CD14-positive monocyte (primary cell): Measurements from ENCODE around the gene FOXO6. TPM values are rescaled to one million over a fixed set of nuclear protein-coding genes. Genes with fewer than 3 reads are reported as not detected.

Source experiments
- DNase-seq, 3 donors: peaks; one replicate each; pipeline ENCODE4 v3.0.0-alpha.2; 2011 to 2022
- H2AFZ ChIP-seq: 2 replicates; pipeline ENCODE4 v1.6.0; 2012; ENCODE audit warnings: mild to moderate bottlenecking, low read depth, low read length, inconsistent platforms; ENCODE audit not compliant: insufficient read depth, poor library complexity, severe bottlenecking
- H3K27ac ChIP-seq, 2 donors: 1 replicate in 1 of 2; 2 replicates in 1 of 2; pipeline ENCODE4 v1.5.1; 2012 to 2013; ENCODE audit warnings: low read length in 2 of 2, control low read depth in 1 of 2, inconsistent platforms in 1 of 2, low read depth in 1 of 2, mild to moderate bottlenecking in 1 of 2
- H3K27me3 ChIP-seq, 2 donors: one replicate each; pipeline versions ENCODE4 v1.6.0 to v1.6.1; 2011 to 2013; ENCODE audit warnings: low read length in 2 of 2; ENCODE audit not compliant: control insufficient read depth in 2 of 2, insufficient read depth in 2 of 2
- H3K36me3 ChIP-seq, 2 donors: replicated peaks in 1 of 2; 1 replicate in 1 of 2; 2 replicates in 1 of 2; pipeline versions ENCODE4 v1.5.1 to v1.6.1; 2012 to 2013; ENCODE audit warnings: low read length in 2 of 2, control low read depth in 1 of 2, inconsistent platforms in 1 of 2, mild to moderate bottlenecking in 1 of 2; ENCODE audit not compliant: insufficient read depth in 2 of 2, control insufficient read depth in 1 of 2
- H3K4me1 ChIP-seq, 2 donors: 1 replicate in 1 of 2; 2 replicates in 1 of 2; pipeline versions ENCODE4 v1.5.1 to v1.6.1; 2012 to 2013; ENCODE audit warnings: low read length in 2 of 2, control low read depth in 1 of 2, inconsistent platforms in 1 of 2, mild to moderate bottlenecking in 1 of 2, moderate library complexity in 1 of 2; ENCODE audit not compliant: insufficient read depth in 2 of 2, control insufficient read depth in 1 of 2
- H3K4me2 ChIP-seq: replicated peaks from 2 replicates; pipeline ENCODE3; 2012; ENCODE audit warnings: low read length, moderate library complexity, mild to moderate bottlenecking; ENCODE audit not compliant: poor library complexity, severe bottlenecking; ENCODE audit errors: extremely low read depth
- H3K4me3 ChIP-seq, 3 experiments: fragments of 200-600 bp in 1 of 3; sonication (generic) in 1 of 3; replicated peaks in 1 of 3; 1 replicate in 2 of 3; 2 replicates in 1 of 3; pipeline ENCODE4 v1.5.1; 2011 to 2013; ENCODE audit warnings: low read length in 3 of 3, mild to moderate bottlenecking in 3 of 3, control low read depth in 2 of 3, low read depth in 2 of 3, inconsistent platforms in 1 of 3, moderate library complexity in 1 of 3
- H3K79me2 ChIP-seq: 2 replicates; pipeline ENCODE4 v1.6.0; 2012; ENCODE audit warnings: mild to moderate bottlenecking, control low read depth, inconsistent platforms, low read length, moderate library complexity; ENCODE audit not compliant: insufficient read depth
- H3K9ac ChIP-seq: 2 replicates; pipeline ENCODE4 v1.6.0; 2017; ENCODE audit warnings: low read length, mild to moderate bottlenecking; ENCODE audit not compliant: insufficient read depth, poor library complexity, severe bottlenecking
- H3K9me3 ChIP-seq, 2 donors: replicated peaks in 1 of 2; 1 replicate in 1 of 2; 2 replicates in 1 of 2; pipeline versions ENCODE4 v1.5.1 to v1.6.1; 2012 to 2013; ENCODE audit warnings: low read length in 2 of 2, control low read depth in 1 of 2; ENCODE audit not compliant: control insufficient read depth in 1 of 2, insufficient read depth in 1 of 2
- H4K20me1 ChIP-seq: 2 replicates; pipeline ENCODE4 v1.6.0; 2012; ENCODE audit warnings: mild to moderate bottlenecking, low read length, control low read depth, moderate library complexity; ENCODE audit not compliant: insufficient read depth
- H3K27ac Mint-ChIP-seq, 7 donors: one replicate each; pipeline ENCODE4 v1.8.0; 2020; ENCODE audit warnings: mild to moderate bottlenecking in 7 of 7, mixed read lengths in 7 of 7, moderate library complexity in 6 of 7, inconsistent platforms in 2 of 7
- H3K27me3 Mint-ChIP-seq, 3 donors: one replicate each; pipeline ENCODE4 v1.8.0; 2021 to 2022; ENCODE audit warnings: low read depth in 3 of 3, mild to moderate bottlenecking in 3 of 3, mixed read lengths in 3 of 3, moderate library complexity in 3 of 3, inconsistent platforms in 1 of 3
- H3K36me3 Mint-ChIP-seq, 2 donors: one replicate each; pipeline ENCODE4 v1.8.0; 2020; ENCODE audit warnings: mixed read lengths in 2 of 2, inconsistent platforms in 1 of 2, mild to moderate bottlenecking in 1 of 2
- H3K4me1 Mint-ChIP-seq: one replicate; pipeline ENCODE4 v1.8.0; 2020; ENCODE audit warnings: mild to moderate bottlenecking, mixed read lengths
- H3K4me3 Mint-ChIP-seq, 2 donors: one replicate each; pipeline ENCODE4 v1.8.0; 2020; ENCODE audit warnings: mild to moderate bottlenecking in 2 of 2, mixed read lengths in 2 of 2, moderate library complexity in 1 of 2
- H3K9me3 Mint-ChIP-seq, 7 donors: one replicate each; pipeline ENCODE4 v1.8.0; 2020 to 2022; ENCODE audit warnings: mixed read lengths in 7 of 7, mild to moderate bottlenecking in 6 of 7, moderate library complexity in 6 of 7, inconsistent platforms in 2 of 7
- CTCF ChIP-seq: fragments of 200-600 bp; IDR thresholded peaks from one replicate; pipeline ENCODE4 v1.8.0; 2022; ENCODE audit warnings: antibody characterized with exemption, mild to moderate bottlenecking
- WGBS: methylation state at CpG from one replicate; pipeline ENCODE4 v1.1.5; 2013; ENCODE audit warnings: missing lambda C conversion rate; ENCODE audit not compliant: insufficient coverage; 5-methylcytosine and 5-hydroxymethylcytosine counted together
- intact Hi-C, 2 donors: fragments of 100-400 bp; cut with micrococcal nuclease; formaldehyde crosslinking; loops; one replicate each; pipeline versions ENCODE4 v1.15.0 to v1.15.1; 2023
- polyA plus RNA-seq, 3 donors: library from polyadenylated mRNA; depleted of rRNA in 1 of 3; unstranded in 2 of 3; stranded (reverse) in 1 of 3; fragments of 300-500 nt in 2 of 3; fragments of >200 nt in 1 of 3; fragmentation: Illumina TruSeq in 2 of 3; gene quantifications; 1 replicate in 2 of 3; 2 replicates in 1 of 3; pipeline ENCODE4 v1.2.3, GENCODE V29; 2012 to 2021

The FOXO6 gene
- polyA plus RNA-seq, 3 donors = 0.05 TPM; not detected in 2

- Mint-ChIP-seq H3K4me3 (peak overlapping the region in 1 of 2 donors; percentile 85), H3K36me3 (peaks cover 4 to 16% of the 10 kb centered on the region in 2 donors), H3K9me3 (peaks cover 0 to 21% (median 10%) of the 10 kb centered on the region in 7 donors), H3K27ac (no peak overlapping the region), H3K27me3 (peaks cover 60 to 75% (median 67%) of the 10 kb centered on the region in 3 donors), H3K4me1 (peaks cover 30% of the 10 kb centered on the region)
- Histone ChIP-seq H3K27ac (no peak overlapping the region), H4K20me1 (no peaks in the 10 kb centered on the region), H3K9me3 (peaks cover 0 to 10% of the 10 kb centered on the region in 2 donors), H3K4me1 (peaks cover 14 to 31% of the 10 kb centered on the region in 2 donors), H3K9ac (peak overlapping the region; percentile 46), H3K79me2 (no peaks in the 10 kb centered on the region), H3K4me3 (peak overlapping the region in 1 of 3 experiments; percentile 68), H3K36me3 (no peaks in the 10 kb centered on the region), H3K4me2 (peak overlapping the region; percentile 80), H2AFZ (peak overlapping the region; percentile 84), H3K27me3 (peaks cover 47 to 75% of the 10 kb centered on the region in 2 donors)
- no peak for DNase-seq
- no peak for TF ChIP-seq CTCF
- intact Hi-C loops = no loop called here
- 5% methylated on average over 35 of the region's 48 CpGs for WGBS
These were observed 21.4 kb downstream of the FOXO6 start for GRCh38 chr1:41382480-41383090.

GRCh38 chr1:41383094-41383852, 22.0 kb downstream of the FOXO6 start:
- H3K4me3 Mint-ChIP-seq = peak overlapping the region; percentile 59 to 85
- 8% methylated on average over 19 of the region's 45 CpGs for WGBS
- H3K9ac ChIP-seq = no peak overlapping the region
- no peak overlapping the region for H3K27ac ChIP-seq
- H3K4me1 ChIP-seq = peaks cover 14 to 31% of the 10 kb centered on the region in 2 donors
- no peaks in the 10 kb centered on the region for H3K79me2 ChIP-seq
- peaks cover 0 to 10% of the 10 kb centered on the region in 2 donors for H3K9me3 ChIP-seq
- H4K20me1 ChIP-seq = no peaks in the 10 kb centered on the region
- DNase-seq = peak; percentile 51 to 57 (median 56)
- H3K36me3 ChIP-seq = no peaks in the 10 kb centered on the region
- H3K36me3 Mint-ChIP-seq = peaks cover 4 to 16% of the 10 kb centered on the region in 2 donors
- peaks cover 47 to 76% of the 10 kb centered on the region in 2 donors for H3K27me3 ChIP-seq
- H3K27ac Mint-ChIP-seq = peak overlapping the region in 1 of 7 donors; percentile 19
- no peak for TF ChIP-seq CTCF
- peak overlapping the region; percentile 80 for H3K4me2 ChIP-seq
- H3K4me1 Mint-ChIP-seq = peaks cover 30% of the 10 kb centered on the region
- intact Hi-C loops = no loop called here
- peak overlapping the region in 1 of 3 experiments; percentile 68 for H3K4me3 ChIP-seq
- no peak overlapping the region for H2AFZ ChIP-seq
- H3K27me3 Mint-ChIP-seq = peaks cover 61 to 79% (median 69%) of the 10 kb centered on the region in 3 donors
- peaks cover 0 to 21% (median 10%) of the 10 kb centered on the region in 7 donors for H3K9me3 Mint-ChIP-seq
